Calu3 (cell line): ENCODE data around the gene NMU. TPM values are rescaled to one million over a fixed set of nuclear protein-coding genes. Genes with fewer than 3 reads are reported as not detected.
A peak's percentile ranks its signal among the peaks of the same experiment; 100 is the strongest.
"Not testable (repeated sequence)": the region's sequence is repeated elsewhere in the genome, so short reads cannot be mapped to it uniquely, and the experiment has no call there.

ENCODE experiments used
- BruUV-seq: library from RNA; stranded (reverse); fragments of 400-500 nt; replicated peaks from 2 replicates; lab custom pipeline; 2021; lab: Mats Ljungman, UMichigan
- CTCF ChIA-PET: fragments of 300-600 bp; sonication (Branson Sonifier 250); formaldehyde crosslinking; loops from one replicate; lab custom pipeline; 2022; ENCODE audit warnings: antibody characterized with exemption; lab: Charles Lee
- DNase-seq: peaks from one replicate; pipeline ENCODE4 v3.0.0; 2022
- H3K27ac Mint-ChIP-seq: one replicate; pipeline ENCODE4 v1.8.0; 2022; ENCODE audit warnings: mixed read lengths; ENCODE audit not compliant: unreplicated experiment
- H3K27me3 Mint-ChIP-seq: one replicate; pipeline ENCODE4 v1.8.0; 2022; ENCODE audit warnings: mixed read lengths; ENCODE audit not compliant: unreplicated experiment
- H3K36me3 Mint-ChIP-seq: one replicate; pipeline ENCODE4 v1.8.0; 2022; ENCODE audit warnings: mild to moderate bottlenecking, moderate library complexity, mixed read lengths; ENCODE audit not compliant: insufficient read depth, unreplicated experiment
- H3K4me1 Mint-ChIP-seq: one replicate; pipeline ENCODE4 v1.8.0; 2022; ENCODE audit warnings: mild to moderate bottlenecking, low read depth, mixed read lengths; ENCODE audit not compliant: unreplicated experiment
- H3K4me3 Mint-ChIP-seq: one replicate; pipeline ENCODE4 v1.8.0; 2022; ENCODE audit warnings: mild to moderate bottlenecking, low read depth, moderate library complexity, mixed read lengths; ENCODE audit not compliant: unreplicated experiment
- H3K9me3 Mint-ChIP-seq: one replicate; pipeline ENCODE4 v1.8.0; 2022; ENCODE audit warnings: low read depth, mixed read lengths; ENCODE audit not compliant: unreplicated experiment
- CTCF ChIP-seq: fragments of 200-600 bp; IDR thresholded peaks from one replicate; pipeline ENCODE4 v1.8.0; 2022; ENCODE audit warnings: antibody characterized with exemption; ENCODE audit not compliant: unreplicated experiment
- intact Hi-C: fragments of 100-400 bp; cut with micrococcal nuclease; formaldehyde crosslinking; loops from one replicate; pipeline ENCODE4 v1.10.0; 2022; ENCODE audit not compliant: unreplicated experiment
- total RNA-seq: library from RNA; stranded (reverse); gene quantifications from 2 replicates; pipeline ENCODE4 v1.2.3, GENCODE V29; 2022

NMU gene
- total RNA-seq, 1 experiment from 2014 or later, result 4.1 TPM

- DNase-seq, result no peak
- intact Hi-C loops, result loop anchor here (5.0 to 10.0 kb wide), 2 partner anchors 111 to 229 kb away; no protein-coding TSS in a partner anchor
- Mint-ChIP-seq H3K27ac (no peak overlapping the region), H3K9me3 (no peaks in the 10 kb centered on the region), H3K27me3 (no peaks in the 10 kb centered on the region), H3K36me3 (no peaks in the 10 kb centered on the region), H3K4me3 (no peak overlapping the region), H3K4me1 (peaks cover 22% of the 10 kb centered on the region)
- BruUV-seq, result no TSS peak
- no peak for TF ChIP-seq CTCF
- CTCF ChIA-PET, result interaction anchor here (1.1 kb wide), 1 partner anchor 15 kb away, joined by 3 read pairs; no protein-coding TSS in a partner anchor
Observed at GRCh38 chr4:55553441-55554201, 82.5 kb downstream of the NMU start.

GRCh38 chr4:55551964-55552363, 84.1 kb downstream of the NMU start:
- peaks cover 26% of the 10 kb centered on the region for H3K4me1 Mint-ChIP-seq
- BruUV-seq, H3K36me3 Mint-ChIP-seq, DNase-seq, H3K27ac Mint-ChIP-seq, H3K27me3 Mint-ChIP-seq, H3K4me3 Mint-ChIP-seq, H3K9me3 Mint-ChIP-seq, CTCF ChIA-PET: not testable (repeated sequence)
- intact Hi-C loops, result loop anchor here (5.0 to 10.0 kb wide), 2 partner anchors 110 to 227 kb away; no protein-coding TSS in a partner anchor

- DNase-seq, result no peak
- CTCF ChIA-PET, result no interaction called here
- H3K27me3 Mint-ChIP-seq, result no peaks in the 10 kb centered on the region
- peak overlapping the region; percentile 39 for H3K27ac Mint-ChIP-seq
- no peak overlapping the region for H3K4me3 Mint-ChIP-seq
- BruUV-seq, result no TSS peak
- intact Hi-C loops, result loop anchor here (5.0 to 10.0 kb wide), 5 partner anchors 108 to 317 kb away; partner anchors contain the start of gene SRD5A3
- no peaks in the 10 kb centered on the region for H3K9me3 Mint-ChIP-seq
- no peak for TF ChIP-seq CTCF
- peaks cover 24% of the 10 kb centered on the region for H3K36me3 Mint-ChIP-seq
- H3K4me1 Mint-ChIP-seq, result peaks cover 26% of the 10 kb centered on the region
Observed at GRCh38 chr4:55549888-55550287, 86.2 kb downstream of the NMU start.

GRCh38 chr4:55547918-55548317, 88.2 kb downstream of the NMU start:
- Mint-ChIP-seq H3K4me3 (peak overlapping the region; percentile 79), H3K27me3 (no peaks in the 10 kb centered on the region), H3K36me3 (peaks cover 25% of the 10 kb centered on the region), H3K4me1 (peaks cover 38% of the 10 kb centered on the region), H3K27ac (no peak overlapping the region), H3K9me3 (no peaks in the 10 kb centered on the region)
- no peak for DNase-seq
- TF ChIP-seq CTCF, result no peak
- intact Hi-C loops, result loop anchor here (5.0 kb wide), 3 partner anchors 184 to 319 kb away; partner anchors contain the start of gene SRD5A3
- no TSS peak for BruUV-seq
- CTCF ChIA-PET, result no interaction called here

GRCh38 chr4:55547466-55547770, 88.7 kb downstream of the NMU start:
- BruUV-seq, result no TSS peak
- no peak for DNase-seq

More at GRCh38 chr4:55547466-55547770, 88.7 kb downstream of the NMU start:
- Mint-ChIP-seq H3K4me3 (peak overlapping the region; percentile 79), H3K27ac (peak overlapping the region; percentile 52), H3K36me3 (peaks cover 25% of the 10 kb centered on the region), H3K27me3 (no peaks in the 10 kb centered on the region), H3K4me1 (peaks cover 38% of the 10 kb centered on the region), H3K9me3 (no peaks in the 10 kb centered on the region)
- TF ChIP-seq CTCF, result no peak
- CTCF ChIA-PET, result interaction anchor here (0.9 kb wide), 1 partner anchor 218 kb away, joined by 3 read pairs; no protein-coding TSS in a partner anchor
- intact Hi-C loops, result loop anchor here (5.0 kb wide), 3 partner anchors 185 to 320 kb away; partner anchors contain the start of gene SRD5A3
